ENCODE measurements around the gene ZDHHC17. TPM values are rescaled to one million over a fixed set of nuclear protein-coding genes. Genes with fewer than 3 reads are reported as not detected.

ZDHHC17 gene
- total and polyA plus RNA-seq, 2 of the 13 experiments (the other 11 are each of a cell fraction or from before 2014, with no cell fraction given), result 36.7 to 38.5 TPM

DNA sequence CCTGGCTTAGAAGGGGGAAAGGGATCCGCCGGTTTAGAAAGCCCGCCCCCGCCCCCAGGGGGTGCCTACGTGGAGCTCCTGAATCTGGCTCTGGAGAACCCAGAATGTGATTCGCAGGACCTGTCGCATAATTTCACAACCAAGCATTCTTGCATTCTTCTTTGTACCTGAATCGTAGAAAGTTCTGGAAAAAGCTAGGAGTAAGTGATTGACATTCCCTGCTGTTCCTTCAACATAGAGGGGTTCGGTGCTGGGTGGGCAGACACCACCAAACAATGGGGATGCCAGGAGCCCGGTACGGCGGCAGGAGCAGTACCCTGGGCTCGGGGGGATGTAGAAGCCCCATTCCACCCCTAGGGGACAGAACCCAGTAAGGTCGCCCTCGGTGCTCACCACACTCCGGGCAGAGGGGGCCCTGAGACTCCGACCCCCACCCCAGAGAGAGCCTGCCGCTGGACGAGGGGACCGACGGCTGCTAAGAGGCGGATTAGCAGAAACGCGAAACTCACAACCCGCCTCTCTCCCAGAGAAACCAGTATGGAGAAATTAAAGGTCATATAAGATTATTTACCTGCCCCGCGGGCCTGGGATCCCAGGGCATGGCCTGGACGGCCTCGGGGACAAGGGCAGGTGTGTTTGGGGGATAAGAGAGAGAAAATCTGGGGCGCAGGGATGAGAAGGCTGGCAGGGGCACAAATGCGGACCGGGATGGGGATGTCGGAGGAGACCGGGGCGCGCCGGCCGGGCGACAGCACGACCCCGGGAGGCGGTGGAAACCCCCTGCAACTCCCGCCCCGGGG lies 114.4 kb downstream of the ZDHHC17 start (continued):
- TF ChIP-seq HNRNPK (IDR thresholded peaks at IDR 0.05; ENCODE audit: low read depth, low read length, poor library complexity, severe bottlenecking) (peak; percentile 40), HDAC2 (CRISPR knock-in tag; IDR thresholded peaks at IDR 0.05) (0 out of 2 replicates have a peak, but pooled peaks have one; percentile 10), NRL (CRISPR knock-in tag; IDR thresholded peaks at IDR 0.05; ENCODE audit: borderline replicate concordance) (no peak), ZFAT (CRISPR knock-in tag; conservative IDR thresholded peaks at IDR 0.05) (0 out of 2 replicates have a peak, but pooled peaks have one; percentile 29), SRSF1 (optimal IDR thresholded peaks at IDR 0.05; ENCODE audit: low read depth, low read length) (peak; percentile 72), ZNF761 (CRISPR knock-in tag; conservative IDR thresholded peaks at IDR 0.05) (no peak), MED13 (CRISPR knock-in tag; IDR thresholded peaks at IDR 0.05) (peak; percentile 39; the same call in 1 of the 2 replicates), ZNF883 (CRISPR knock-in tag; IDR thresholded peaks at IDR 0.05; ENCODE audit: not compliant biosample characterization) (peak; percentile 33), HNRNPL (IDR thresholded peaks at IDR 0.05; ENCODE audit: low read depth, low read length) (0 out of 2 replicates have a peak, but pooled peaks have one; percentile 12), ZFX (CRISPR knock-in tag; IDR thresholded peaks at IDR 0.05; ENCODE audit: low read depth) (peak; percentile 42; the same call in 1 of the 2 replicates), YEATS4 (CRISPR knock-in tag; IDR thresholded peaks at IDR 0.05; ENCODE audit: borderline replicate concordance) (peak; percentile 69), AGO2 (optimal IDR thresholded peaks at IDR 0.05; ENCODE audit: low read depth, low read length) (peak; percentile 60), ZNF160 (CRISPR knock-in tag; IDR thresholded peaks at IDR 0.05) (peak; percentile 49; the same call in 1 of the 2 replicates), ZFP62 (CRISPR knock-in tag; IDR thresholded peaks at IDR 0.05) (no peak), MIER3 (CRISPR knock-in tag; IDR thresholded peaks at IDR 0.05; ENCODE audit: borderline replicate concordance) (no peak)
- TF ChIP-seq, protein P1, sequence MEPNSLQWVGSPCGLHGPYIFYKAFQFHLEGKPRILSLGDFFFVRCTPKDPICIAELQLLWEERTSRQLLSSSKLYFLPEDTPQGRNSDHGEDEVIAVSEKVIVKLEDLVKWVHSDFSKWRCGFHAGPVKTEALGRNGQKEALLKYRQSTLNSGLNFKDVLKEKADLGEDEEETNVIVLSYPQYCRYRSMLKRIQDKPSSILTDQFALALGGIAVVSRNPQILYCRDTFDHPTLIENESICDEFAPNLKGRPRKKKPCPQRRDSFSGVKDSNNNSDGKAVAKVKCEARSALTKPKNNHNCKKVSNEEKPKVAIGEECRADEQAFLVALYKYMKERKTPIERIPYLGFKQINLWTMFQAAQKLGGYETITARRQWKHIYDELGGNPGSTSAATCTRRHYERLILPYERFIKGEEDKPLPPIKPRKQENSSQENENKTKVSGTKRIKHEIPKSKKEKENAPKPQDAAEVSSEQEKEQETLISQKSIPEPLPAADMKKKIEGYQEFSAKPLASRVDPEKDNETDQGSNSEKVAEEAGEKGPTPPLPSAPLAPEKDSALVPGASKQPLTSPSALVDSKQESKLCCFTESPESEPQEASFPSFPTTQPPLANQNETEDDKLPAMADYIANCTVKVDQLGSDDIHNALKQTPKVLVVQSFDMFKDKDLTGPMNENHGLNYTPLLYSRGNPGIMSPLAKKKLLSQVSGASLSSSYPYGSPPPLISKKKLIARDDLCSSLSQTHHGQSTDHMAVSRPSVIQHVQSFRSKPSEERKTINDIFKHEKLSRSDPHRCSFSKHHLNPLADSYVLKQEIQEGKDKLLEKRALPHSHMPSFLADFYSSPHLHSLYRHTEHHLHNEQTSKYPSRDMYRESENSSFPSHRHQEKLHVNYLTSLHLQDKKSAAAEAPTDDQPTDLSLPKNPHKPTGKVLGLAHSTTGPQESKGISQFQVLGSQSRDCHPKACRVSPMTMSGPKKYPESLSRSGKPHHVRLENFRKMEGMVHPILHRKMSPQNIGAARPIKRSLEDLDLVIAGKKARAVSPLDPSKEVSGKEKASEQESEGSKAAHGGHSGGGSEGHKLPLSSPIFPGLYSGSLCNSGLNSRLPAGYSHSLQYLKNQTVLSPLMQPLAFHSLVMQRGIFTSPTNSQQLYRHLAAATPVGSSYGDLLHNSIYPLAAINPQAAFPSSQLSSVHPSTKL (CRISPR knock-in tag; IDR thresholded peaks at IDR 0.05), result no peak
- TF ChIP-seq, protein P2, sequence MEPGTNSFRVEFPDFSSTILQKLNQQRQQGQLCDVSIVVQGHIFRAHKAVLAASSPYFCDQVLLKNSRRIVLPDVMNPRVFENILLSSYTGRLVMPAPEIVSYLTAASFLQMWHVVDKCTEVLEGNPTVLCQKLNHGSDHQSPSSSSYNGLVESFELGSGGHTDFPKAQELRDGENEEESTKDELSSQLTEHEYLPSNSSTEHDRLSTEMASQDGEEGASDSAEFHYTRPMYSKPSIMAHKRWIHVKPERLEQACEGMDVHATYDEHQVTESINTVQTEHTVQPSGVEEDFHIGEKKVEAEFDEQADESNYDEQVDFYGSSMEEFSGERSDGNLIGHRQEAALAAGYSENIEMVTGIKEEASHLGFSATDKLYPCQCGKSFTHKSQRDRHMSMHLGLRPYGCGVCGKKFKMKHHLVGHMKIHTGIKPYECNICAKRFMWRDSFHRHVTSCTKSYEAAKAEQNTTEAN (CRISPR knock-in tag; conservative IDR thresholded peaks at IDR 0.05), result 0 out of 2 replicates have a peak, but pooled peaks have one; percentile 16
- TF ChIP-seq, protein P3, sequence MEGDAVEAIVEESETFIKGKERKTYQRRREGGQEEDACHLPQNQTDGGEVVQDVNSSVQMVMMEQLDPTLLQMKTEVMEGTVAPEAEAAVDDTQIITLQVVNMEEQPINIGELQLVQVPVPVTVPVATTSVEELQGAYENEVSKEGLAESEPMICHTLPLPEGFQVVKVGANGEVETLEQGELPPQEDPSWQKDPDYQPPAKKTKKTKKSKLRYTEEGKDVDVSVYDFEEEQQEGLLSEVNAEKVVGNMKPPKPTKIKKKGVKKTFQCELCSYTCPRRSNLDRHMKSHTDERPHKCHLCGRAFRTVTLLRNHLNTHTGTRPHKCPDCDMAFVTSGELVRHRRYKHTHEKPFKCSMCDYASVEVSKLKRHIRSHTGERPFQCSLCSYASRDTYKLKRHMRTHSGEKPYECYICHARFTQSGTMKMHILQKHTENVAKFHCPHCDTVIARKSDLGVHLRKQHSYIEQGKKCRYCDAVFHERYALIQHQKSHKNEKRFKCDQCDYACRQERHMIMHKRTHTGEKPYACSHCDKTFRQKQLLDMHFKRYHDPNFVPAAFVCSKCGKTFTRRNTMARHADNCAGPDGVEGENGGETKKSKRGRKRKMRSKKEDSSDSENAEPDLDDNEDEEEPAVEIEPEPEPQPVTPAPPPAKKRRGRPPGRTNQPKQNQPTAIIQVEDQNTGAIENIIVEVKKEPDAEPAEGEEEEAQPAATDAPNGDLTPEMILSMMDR (CRISPR knock-in tag; IDR thresholded peaks at IDR 0.05), result peak; percentile 18; the same call in 1 of the 2 replicates
- TF ChIP-seq, protein P4, sequence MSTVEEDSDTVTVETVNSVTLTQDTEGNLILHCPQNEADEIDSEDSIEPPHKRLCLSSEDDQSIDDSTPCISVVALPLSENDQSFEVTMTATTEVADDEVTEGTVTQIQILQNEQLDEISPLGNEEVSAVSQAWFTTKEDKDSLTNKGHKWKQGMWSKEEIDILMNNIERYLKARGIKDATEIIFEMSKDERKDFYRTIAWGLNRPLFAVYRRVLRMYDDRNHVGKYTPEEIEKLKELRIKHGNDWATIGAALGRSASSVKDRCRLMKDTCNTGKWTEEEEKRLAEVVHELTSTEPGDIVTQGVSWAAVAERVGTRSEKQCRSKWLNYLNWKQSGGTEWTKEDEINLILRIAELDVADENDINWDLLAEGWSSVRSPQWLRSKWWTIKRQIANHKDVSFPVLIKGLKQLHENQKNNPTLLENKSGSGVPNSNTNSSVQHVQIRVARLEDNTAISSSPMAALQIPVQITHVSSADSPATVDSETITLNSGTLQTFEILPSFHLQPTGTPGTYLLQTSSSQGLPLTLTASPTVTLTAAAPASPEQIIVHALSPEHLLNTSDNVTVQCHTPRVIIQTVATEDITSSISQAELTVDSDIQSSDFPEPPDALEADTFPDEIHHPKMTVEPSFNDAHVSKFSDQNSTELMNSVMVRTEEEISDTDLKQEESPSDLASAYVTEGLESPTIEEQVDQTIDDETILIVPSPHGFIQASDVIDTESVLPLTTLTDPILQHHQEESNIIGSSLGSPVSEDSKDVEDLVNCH (CRISPR knock-in tag; IDR thresholded peaks at IDR 0.05), result no peak

Measured in HepG2 (cell line).